ENCODE measurements around the gene CXCL13.
"Not testable (repeated sequence)": the region's sequence is repeated elsewhere in the genome, so short reads cannot be mapped to it uniquely, and the experiment has no call there.

CXCL13 gene, protein sequence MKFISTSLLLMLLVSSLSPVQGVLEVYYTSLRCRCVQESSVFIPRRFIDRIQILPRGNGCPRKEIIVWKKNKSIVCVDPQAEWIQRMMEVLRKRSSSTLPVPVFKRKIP

DNA sequence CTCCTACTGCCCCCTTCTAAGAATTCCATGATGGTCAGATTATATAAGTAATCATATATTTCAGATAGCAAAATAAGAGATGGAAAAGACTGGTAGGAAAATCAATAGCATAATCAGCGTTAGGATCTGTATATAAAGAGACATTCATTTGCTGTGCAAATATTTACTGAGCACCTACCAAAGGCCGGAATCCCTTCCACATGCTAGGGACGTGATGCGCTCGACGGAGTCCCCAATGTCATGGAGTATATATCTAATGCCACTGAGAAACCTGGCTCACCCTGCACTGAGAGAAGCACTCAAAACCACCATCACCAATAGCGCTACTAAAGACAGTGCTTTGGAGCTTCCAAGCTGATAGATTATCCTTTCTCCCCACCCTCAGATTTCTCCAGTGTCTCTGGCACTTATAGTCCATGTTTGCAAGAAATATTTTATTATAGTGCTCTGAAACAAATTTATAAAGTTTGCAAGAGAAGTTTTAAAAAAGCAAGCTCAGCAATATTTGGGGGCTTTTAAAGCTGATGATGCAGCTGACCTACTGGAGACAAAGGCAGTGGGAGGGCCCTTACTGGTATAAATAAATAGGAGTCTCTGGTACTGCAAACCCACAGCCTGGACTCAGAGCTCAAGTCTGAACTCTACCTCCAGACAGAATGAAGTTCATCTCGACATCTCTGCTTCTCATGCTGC lies at the start of gene CXCL13:
CXCL13 (plus strand) TSS at position 611 of the 693 bp plus-strand sequence; CDS start at position 657, 46 bp downstream.
- DNase-seq = no peak

DNA sequence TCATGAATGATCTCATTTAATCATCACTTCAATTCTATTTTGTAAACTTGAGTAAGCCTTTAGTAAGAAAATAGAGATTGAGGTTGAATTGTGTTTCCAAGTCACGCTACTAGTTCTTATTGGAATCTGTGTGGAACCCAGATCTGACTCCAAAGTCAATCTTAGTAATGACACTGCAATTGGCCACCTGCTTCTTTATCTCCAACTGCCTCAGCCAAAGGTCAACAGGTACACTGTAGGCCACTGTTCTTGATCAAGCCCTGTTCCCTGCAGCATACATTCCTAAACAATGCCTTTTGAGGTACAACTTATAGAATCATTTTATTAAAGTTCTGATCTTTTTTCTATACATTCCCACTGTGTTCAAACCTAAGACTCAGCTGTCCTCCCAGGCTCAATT lies 45.5 kb upstream of the CXCL13 start:
- DNase-seq = no peak

DNA sequence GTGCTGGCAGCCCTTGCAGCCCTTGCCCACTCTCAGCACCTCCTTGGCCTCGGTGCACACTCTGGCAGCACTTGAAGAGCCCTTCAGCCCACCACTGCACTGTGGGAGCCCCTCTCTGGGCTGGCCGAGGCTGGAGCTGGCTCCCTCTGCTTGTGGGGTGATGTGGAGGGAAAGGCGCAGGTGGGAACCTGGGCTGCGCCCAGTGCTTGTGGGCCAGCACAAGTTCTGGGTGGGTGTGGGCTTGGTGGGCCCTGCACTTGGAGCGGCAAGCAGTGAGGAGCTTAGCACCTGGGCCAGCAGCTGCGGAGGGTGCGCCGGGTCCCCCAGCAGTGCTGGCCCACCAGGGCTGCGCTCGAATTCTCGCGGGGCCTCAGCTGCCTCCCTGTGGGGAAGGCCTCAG lies 43.9 kb upstream of the CXCL13 start:
- not testable (repeated sequence) for DNase-seq

DNA sequence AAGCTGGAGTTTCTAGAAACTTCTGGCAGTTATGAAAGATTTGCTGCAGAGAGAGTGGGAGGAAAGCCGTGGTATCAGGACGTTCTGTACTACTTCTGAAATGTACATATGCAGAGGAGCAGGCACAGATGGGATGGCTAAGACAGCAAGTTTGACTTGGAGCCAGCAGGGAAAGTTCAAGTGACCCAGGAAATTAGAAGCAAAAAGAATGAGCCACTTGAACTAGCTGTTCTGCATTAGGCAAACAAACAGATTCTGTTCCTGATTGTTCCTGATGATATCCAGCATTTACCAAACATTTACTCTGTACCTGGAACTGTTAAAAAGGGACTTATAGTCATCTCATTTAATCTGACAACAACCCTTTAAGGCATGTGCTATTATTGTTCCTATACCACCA lies 41.4 kb upstream of the CXCL13 start:
- no peak for DNase-seq

DNA sequence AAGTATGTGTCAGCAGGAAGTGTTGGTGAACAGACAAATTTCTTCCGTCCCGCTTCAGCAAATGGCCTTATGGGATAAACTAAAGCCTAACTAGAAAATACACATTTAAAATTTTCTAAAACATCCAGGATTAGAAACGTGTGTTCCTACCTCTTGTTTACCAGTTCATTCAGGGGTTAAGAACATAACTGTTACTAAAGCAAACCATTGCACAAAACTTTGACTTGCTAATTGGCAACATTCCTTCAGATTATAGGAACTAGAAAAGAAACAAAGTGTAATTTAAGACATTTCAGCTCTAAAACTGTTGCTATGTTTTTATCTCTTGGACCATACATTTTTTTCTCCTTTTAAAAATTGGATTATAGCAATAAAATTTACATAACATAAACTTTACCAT lies 39.5 kb upstream of the CXCL13 start:
- no peak for DNase-seq

DNA sequence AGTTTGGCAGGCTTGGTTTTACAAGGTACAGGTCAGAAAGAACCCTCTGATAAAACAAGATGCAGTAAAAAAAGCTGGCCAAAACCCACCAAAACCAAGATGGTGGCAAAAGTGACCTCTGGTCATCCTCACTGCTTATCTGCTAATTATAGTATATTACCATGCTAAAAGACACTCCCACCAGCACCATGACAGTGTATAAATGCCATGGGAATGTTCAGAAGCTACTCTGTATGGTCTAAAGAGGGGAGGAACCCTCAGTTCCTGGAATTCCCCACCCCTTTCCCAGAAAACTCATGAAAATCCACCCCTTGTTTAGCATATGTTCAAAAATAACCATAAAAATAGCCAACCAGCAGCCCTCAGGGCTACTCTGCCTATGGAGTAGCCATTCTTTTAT lies 38.1 kb upstream of the CXCL13 start:
- DNase-seq = no peak

DNA sequence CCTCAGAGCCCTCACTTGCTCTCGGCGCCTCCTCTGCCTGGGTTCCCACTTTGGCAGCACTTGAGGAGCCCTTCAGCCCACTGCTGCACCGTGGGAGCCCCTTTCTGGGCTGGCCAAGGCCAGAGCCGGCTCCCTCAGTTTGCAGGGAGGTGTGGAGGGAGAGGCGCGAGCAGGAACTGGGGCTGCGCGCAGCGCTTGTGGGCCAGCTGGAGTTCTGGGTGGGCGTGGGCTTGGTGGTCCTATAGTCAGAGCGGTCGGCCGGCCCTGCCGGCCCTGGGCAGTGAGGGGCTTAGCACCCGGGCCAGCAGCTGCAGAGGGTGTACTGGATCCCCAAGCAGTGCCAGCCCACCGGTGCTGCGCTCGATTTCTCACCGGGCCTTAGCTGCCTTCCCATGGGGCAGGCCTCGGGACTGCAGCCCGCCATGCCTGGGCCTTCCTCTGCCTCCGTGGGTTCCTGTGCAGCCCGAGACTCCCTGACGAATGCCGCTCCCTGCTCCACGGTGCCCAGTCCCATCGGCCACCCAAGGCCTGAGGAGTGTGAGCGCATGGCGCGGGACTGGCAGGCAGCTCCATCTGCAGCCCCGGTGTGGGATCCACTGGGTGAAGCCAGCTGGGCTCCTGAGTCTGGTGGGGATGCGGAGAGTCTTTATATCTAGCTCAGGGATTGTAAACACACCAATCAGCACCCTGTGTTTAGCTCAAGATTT lies 35.0 kb upstream of the CXCL13 start:
- DNase-seq = not testable (repeated sequence)

DNA sequence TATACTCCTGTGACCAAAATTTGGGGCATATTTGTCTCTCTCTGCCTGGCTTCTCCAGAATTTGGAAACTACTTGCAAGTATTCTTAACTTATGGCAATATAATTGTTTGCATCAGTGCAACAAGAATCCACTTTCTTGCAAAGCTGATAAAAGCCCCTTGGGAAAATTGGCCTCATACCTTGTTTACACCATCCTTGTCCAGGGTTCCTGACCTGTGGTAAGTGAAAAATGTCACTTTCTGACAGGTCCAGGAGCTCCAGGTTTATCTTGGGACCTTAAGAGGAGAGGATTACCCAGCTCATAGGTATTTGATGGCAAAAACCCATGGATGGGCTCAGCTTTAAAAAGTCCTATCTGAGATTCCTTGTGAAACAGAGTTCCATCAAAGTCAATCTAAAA lies 29.3 kb upstream of the CXCL13 start:
- no peak for DNase-seq

DNA sequence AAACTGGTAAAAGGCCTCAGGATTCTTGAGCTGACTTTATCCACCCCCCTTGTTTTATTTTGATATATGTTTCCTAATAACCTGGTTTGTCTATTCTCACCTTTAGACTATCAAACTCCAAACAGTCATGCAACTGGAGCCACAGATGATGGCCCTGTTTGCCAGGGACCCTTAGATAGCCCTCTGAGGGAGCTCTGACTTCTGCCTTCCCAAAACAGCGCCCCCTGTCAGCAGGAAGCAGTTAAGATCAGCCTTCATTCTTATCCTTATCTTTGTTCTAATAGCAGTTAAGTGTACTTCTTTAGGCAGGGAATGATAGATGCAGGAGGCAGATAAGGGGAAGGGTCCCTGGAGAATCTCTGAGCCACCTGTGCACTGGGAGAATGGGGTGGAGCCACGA lies 27.5 kb upstream of the CXCL13 start:
- no peak for DNase-seq

DNA sequence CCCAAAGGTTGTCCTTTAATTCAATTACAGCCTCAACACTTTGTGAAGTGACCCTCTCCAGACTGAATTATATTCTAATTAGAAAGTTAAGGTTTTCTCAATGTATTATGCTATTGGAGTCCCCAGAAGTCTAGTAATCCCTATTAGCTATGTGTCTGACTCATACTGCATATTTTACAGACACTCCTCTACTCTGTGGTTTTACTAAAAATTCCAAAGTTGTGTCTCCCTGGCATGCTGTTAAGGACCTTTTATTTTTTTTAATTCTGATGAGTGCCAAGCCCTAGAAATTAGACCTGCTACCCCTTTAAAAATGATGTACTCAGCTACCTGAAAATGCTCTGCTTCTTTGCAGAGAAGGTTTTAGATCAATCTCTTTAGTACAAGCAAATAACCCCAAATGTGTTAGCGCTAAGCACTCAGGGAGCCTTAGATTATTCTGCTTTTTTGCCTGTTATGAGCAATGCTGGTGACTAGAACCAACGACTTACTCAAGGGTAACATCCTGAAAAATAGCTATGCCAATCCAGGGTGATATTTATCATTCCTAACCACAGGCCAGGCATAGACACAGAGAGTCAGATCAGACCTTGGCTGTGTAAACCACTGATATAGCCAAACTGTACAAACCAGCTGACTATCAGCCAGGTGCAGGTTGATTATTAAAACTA lies 26.1 kb upstream of the CXCL13 start:
- DNase-seq = peak; percentile 16

DNA sequence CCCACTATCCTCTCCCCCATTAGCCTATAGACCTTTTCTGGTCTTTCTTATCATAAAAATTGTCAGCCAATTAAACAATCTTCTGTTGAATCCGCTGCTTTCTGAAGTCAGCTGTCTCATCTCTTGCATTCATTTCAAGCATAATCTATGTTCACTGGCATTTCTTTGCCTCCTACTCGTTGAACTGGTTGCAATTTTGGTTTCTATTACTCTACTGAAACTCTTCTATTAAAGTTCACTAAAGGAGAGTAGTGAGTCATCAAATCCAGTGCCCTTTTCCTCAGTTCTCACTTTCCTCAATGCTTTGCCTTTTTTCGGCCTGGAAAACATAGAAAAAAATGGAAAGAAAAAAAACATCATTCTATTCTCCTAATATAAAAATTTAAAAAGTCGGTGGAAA lies 23.9 kb upstream of the CXCL13 start:
- no peak for DNase-seq

DNA sequence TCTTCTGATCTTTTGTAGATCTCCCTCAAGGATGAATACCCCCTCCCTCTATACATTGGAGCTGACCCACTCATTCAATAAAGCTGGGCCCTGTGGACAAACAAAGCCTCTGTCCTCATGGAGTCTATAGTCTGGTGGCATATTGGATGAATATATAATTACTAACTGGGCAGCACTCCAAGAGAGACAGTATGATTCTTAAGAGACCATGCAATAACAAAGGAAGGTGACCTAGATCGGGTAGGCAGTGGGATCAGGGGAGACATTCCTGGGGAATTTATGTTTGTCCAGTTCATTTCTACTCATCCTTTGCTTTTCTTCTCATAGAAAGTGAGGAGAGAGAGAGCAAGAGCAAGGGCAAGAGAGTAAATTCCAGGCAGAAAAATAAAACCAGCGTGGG lies 23.5 kb upstream of the CXCL13 start:
- no peak for DNase-seq

DNA sequence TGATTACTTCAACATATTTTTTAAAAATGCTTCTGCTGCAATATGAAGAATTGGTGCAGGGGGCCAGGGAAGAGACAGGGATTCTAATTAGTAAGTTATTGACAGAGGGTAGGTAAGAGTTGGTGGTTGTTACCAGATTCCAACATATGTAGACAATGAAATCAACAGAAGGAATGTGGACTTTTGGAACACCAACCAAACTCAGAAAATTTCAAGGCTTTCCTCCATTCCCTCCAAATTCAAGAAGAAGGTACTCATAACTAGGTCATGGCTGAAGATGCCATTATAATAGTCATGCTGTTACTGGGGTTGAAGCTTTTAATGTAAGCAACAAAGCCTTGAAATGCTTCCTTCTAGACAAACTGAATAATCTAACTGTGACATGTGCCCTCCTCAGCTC lies 22.9 kb upstream of the CXCL13 start:
- DNase-seq = no peak

DNA sequence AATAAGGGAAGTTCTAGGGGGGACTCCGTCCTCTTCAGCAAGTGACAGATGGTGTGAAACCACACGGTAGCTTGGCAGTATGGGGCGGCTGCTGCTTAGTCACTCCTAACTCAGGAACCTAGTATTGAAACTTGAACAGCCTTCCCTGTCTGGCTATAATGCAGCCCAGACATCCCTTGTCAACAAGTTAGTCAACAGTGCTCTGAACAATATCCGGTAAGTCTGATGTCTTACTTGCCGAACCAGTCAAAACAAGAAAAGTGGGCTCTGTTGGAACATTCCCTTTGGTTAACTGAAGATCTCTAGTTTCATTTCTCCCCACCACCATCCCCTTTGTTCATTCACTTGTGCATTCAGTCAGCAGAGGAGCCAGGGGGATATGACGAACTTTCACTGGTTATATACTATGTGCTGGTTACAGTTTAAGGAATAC lies 18.7 kb upstream of the CXCL13 start:
- no peak for DNase-seq

DNA sequence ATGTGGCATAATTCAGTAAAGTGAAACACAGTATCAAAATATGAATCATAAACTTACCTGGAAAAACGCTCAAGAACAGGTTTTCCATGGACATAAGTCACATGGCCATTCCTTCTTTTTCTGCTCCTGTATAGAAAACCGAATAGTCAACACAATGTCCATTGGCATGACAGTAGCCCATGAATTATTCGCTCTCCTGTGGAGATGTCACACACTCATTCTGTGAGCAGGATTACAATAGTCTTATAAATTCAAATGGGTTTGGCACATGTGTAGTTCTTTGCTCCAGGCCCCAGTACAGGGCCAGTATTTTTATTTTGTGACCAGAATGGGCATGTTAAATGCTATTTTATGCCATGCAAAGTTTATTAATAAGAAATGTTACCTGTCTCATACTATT lies 15.1 kb upstream of the CXCL13 start:
- no peak for DNase-seq

DNA sequence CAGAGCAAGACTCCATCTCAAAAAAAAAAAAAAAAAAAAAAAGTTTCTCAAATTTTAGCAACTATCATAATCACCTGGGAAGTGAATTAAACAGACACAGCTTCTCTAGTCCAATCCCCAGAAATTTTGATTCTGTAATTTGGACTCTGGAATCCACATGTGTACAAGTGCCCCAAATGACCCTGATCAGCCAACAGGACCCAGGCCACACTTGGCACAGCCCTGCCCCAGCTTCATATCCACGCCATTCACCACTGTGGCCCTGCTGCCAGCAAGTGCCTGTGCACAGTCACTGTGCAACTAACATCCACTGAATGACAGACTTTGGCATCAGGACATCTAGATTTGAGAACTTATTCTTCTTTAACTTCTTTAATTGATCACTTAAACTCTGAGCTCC lies 14.1 kb upstream of the CXCL13 start:
- no peak for DNase-seq

DNA sequence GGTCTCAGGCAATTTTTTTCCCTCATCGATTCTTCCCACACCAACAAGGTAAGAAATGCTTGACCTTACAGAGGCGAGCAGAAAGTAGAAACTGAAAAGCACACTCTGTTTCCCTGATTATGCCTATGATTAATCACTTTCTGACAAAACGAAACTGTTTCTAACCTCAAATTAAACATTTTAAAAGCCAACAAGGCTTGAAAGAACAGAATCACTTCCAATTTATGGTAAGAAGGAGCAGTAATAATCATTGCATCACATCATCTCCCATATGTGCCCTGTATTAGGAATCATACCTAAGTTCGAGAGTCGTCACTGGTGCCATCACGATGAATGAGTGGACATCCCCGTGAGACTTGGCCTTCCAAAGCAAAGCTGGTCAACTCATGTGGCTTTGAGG lies 12.5 kb upstream of the CXCL13 start:
- DNase-seq = no peak

DNA sequence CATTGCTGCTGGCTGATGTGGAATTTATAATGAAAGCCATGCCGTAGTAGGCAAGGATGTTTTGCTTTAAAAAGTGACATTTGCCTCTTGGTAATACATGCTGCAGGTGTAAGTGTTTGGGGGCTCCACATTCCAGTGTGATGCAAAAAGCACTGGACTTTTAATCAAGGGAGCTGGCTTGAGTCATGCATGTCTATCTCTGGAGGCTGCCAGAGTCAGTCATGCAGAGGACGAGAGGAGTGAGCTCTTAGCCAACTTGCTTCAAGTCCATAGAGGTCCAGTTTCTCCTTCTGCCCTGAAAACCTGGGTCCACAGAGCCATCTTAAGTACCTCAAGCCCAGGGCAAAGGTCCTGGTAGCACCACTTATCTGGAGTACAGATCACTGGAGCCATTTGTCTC lies 11.6 kb upstream of the CXCL13 start:
- no peak for DNase-seq

DNA sequence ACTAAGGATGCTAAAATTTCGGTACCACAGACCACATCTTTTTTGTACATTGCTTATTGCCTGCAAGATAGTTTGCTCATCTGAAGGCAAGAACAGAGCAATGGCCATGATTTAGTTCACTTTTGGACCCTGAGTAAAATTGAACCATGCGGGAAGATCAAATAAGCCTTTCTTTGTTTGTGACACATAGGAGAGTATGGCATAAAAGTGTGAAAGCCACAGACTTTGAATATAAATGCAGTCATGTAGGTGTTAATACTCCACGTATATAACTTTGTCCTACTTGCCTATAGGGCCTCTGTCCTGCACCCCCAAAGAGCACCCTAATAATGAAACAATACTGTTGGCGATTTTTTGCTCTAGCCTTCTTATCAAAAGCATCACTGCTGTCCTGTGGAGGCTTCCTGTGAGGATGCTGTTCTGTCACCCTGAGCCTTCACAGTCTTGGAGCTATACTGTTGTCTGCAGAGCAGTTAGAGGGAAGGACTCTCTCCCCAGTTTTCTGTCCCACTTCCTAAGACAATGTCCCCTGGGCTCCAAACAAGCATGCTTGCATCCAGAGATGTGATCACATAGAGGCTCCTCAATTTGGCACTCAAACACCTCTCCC lies 10.2 kb upstream of the CXCL13 start:
- no peak for DNase-seq

DNA sequence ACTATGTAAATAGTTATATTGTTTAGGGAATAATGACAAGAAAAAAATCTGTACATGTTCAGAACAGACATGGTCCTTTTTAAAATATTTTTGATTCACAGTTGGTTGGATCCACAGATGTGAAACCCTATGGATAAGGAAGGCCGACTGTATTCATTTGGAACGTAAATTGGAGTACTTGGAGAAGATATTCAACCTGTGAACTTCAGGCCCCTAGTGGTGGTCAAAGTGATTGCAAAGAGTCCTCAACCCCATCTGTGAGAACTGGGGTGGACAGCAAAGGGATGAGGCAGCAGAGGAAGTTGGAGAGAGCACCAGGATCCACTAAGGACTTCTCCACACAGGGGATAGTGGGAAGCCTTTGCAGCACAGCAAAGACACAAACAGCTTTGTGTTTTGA lies 6.2 kb upstream of the CXCL13 start:
- no peak for DNase-seq

DNA sequence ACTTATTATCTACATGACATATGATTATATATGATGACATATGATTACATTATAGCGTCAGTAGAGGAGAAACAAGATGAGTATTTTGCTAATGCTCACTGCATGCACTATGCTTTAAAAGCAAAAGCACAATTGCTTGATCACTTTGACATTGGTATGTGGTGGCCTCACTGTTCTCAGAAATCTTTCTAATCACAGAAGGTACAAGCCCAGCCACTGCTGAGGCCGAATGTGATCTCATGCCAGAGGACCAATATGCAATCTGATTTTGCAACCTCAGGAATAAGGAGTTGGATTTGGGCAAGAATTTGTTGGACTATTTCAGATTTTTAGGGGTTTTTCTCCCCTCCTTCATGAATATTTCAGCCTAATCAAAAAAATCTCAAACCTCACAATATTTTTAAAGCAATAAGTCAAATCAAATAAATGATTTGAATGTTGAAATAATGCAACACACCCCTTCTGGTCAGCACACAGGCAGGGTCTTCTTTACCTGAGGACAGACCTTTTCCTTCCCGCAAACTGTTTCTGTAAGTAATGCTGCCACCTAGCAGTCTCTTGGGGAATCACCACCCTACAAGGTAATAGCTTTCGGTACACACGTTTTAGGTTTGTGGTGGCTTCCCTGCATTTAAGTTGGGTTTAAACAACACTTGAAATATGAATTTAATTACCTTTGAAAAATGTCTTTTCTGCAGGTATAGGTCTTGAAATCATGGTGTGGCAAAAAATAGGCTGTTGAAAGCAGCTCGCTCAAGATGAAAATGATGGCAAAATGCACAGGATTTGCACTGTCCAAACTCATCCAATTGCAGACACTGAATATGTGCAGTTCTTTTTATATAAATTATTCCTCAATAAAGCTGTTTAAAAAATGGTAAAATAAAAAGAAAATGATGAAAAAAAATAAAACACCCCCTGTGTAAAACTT lies 4.8 kb upstream of the CXCL13 start:
- no peak for DNase-seq

DNA sequence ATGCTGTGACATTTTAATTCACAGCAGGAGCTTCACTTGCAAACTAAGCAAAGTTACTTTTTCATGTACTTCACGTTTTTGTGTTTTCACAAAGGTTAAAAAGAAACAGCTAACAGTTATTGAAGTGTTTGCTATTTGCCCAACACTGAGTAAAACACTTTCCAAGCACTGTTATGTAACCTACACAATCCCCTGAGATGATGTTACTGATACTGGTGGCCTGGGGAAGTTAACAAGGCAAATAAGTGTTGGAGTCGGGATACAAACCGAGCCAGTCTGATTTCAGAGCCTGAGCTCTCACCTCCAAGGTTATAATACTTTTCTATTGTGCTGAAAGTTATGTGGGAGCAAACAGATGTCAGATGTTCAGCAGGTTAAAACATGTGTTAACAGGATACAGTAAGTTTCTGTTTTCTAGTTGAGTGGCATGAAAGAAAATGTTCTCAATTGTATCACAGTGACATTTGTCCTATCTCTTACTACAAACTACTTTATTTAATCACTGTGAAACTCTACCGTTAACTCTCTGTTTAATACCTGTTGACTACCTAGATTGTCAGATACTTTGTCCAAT lies 3.9 kb upstream of the CXCL13 start:
- no peak for DNase-seq
